ENCODE results near the gene ADAMTS17.

- TF ChIP-seq POLR2AphosphoS5 (IDR thresholded peaks at IDR 0.05; ENCODE audit: low read depth, low read length) (no peak), CTCF (IDR thresholded peaks at IDR 0.05) (no peak), SIN3A (IDR thresholded peaks at IDR 0.05; ENCODE audit: borderline replicate concordance, insufficient read depth, low read depth, low read length) (no peak), REST (IDR thresholded peaks at IDR 0.05; ENCODE audit: insufficient read depth in 1 of 2, low read depth in 2 of 2, low read length in 1 of 2) (no peak)
Observed at GRCh38 chr15:100298257-100298656, 43.5 kb downstream of the ADAMTS17 start.
